Stomach (tissue), 4 donors: ENCODE measurements around the gene FGF14.

ENCODE experiments used
- EP300 ChIP-seq: sonication (generic); formaldehyde crosslinking; IDR thresholded peaks from one replicate; pipeline ENCODE4 v1.6.1; 2017; ENCODE audit warnings: antibody characterized with exemption
- POLR2A ChIP-seq, 4 donors: fragments of 450-650 bp; IDR thresholded peaks; one replicate each; pipeline ENCODE4 v1.6.1; 2016; ENCODE audit warnings: antibody characterized with exemption in 4 of 4, control low read depth in 2 of 4, mild to moderate bottlenecking in 1 of 4, moderate library complexity in 1 of 4
- POLR2AphosphoS5 ChIP-seq, 3 donors: sonication (generic); formaldehyde crosslinking; IDR thresholded peaks; one replicate each; pipeline ENCODE4 v1.6.1; 2016; ENCODE audit warnings: antibody characterized with exemption in 3 of 3
- TF ChIP-seq, protein P1 (sequence below), 7 experiments: fragments of 450-650 bp in 4 of 7; fragments of 200-600 bp in 3 of 7; sonication (generic) in 3 of 7; IDR thresholded peaks; one replicate each; pipeline ENCODE4 v1.5.1; 2016 to 2019; ENCODE audit warnings: antibody characterized with exemption in 7 of 7, control low read depth in 2 of 7, mild to moderate bottlenecking in 1 of 7

DNA sequence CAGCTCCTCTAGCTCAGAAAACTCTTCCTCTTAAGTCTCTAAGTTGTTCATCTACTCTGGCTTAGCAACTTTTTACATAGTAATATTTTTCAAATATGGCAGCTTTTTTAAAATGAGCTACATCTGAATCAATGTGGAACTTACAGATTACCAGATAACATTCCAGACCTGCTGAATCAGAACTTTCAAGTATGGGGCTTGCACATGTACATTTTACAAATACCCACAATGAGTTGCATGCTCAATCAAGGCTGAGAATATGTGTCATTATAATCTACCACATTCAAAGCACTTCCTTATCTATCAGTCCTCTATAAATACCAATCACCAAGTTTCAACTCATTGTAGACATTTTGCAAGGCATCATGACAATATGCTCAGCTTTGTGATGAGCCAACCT, 383.1 kb downstream of the FGF14 start:
- TF ChIP-seq POLR2AphosphoS5 (IDR thresholded peaks at IDR 0.05) (no peak), EP300 (no peak), POLR2A (IDR thresholded peaks at IDR 0.05) (no peak)
- TF ChIP-seq, protein P1, sequence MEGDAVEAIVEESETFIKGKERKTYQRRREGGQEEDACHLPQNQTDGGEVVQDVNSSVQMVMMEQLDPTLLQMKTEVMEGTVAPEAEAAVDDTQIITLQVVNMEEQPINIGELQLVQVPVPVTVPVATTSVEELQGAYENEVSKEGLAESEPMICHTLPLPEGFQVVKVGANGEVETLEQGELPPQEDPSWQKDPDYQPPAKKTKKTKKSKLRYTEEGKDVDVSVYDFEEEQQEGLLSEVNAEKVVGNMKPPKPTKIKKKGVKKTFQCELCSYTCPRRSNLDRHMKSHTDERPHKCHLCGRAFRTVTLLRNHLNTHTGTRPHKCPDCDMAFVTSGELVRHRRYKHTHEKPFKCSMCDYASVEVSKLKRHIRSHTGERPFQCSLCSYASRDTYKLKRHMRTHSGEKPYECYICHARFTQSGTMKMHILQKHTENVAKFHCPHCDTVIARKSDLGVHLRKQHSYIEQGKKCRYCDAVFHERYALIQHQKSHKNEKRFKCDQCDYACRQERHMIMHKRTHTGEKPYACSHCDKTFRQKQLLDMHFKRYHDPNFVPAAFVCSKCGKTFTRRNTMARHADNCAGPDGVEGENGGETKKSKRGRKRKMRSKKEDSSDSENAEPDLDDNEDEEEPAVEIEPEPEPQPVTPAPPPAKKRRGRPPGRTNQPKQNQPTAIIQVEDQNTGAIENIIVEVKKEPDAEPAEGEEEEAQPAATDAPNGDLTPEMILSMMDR (IDR thresholded peaks at IDR 0.05), result no peak
